Lower leg skin (tissue), 4 donors: ENCODE measurements around the gene CLASRP. TPM values are rescaled to one million over a fixed set of nuclear protein-coding genes. Genes with fewer than 3 reads are reported as not detected.

ENCODE experiments used
- DNase-seq, 2 donors: peaks; one replicate each; pipeline ENCODE4 v3.0.0-alpha.2; 2019; ENCODE audit warnings: low spot score in 2 of 2
- H3K4me3 ChIP-seq: fragments of 200-600 bp; sonication (generic); 2 replicates; pipeline ENCODE4 v1.5.1; 2017; ENCODE audit warnings: mild to moderate bottlenecking, low read depth; ENCODE audit not compliant: poor library complexity, severe bottlenecking
- POLR2A ChIP-seq, 2 donors: fragments of 450-650 bp; IDR thresholded peaks; one replicate each; pipeline ENCODE4 v1.6.1; 2016 to 2017; ENCODE audit warnings: antibody characterized with exemption in 2 of 2, mild to moderate bottlenecking in 1 of 2, moderate library complexity in 1 of 2
- WGBS, 2 donors: methylation state at CpG; one replicate each; pipeline ENCODE4 v1.1.5; 2018; 5-methylcytosine and 5-hydroxymethylcytosine counted together
- intact Hi-C: fragments of 100-400 bp; cut with DNase I; formaldehyde crosslinking; loops from one replicate; pipeline ENCODE4 v1.15.0; 2023; ENCODE audit warnings: low total_unique reads
- total RNA-seq, 4 donors: library from RNA; depleted of rRNA; stranded (reverse); fragments of >200 nt; gene quantifications; one replicate each; pipeline ENCODE4 v1.1.0, GENCODE V29; 2016
- TF ChIP-seq, protein P1 (sequence below), 3 donors: fragments of 450-650 bp; IDR thresholded peaks; one replicate each; pipeline ENCODE4 v1.5.1; 2016; ENCODE audit warnings: antibody characterized with exemption in 3 of 3, mild to moderate bottlenecking in 3 of 3, moderate library complexity in 2 of 3

The CLASRP gene
- total RNA-seq, 4 donors from 2014 or later: 59.9 to 207 (median 128) TPM

DNA sequence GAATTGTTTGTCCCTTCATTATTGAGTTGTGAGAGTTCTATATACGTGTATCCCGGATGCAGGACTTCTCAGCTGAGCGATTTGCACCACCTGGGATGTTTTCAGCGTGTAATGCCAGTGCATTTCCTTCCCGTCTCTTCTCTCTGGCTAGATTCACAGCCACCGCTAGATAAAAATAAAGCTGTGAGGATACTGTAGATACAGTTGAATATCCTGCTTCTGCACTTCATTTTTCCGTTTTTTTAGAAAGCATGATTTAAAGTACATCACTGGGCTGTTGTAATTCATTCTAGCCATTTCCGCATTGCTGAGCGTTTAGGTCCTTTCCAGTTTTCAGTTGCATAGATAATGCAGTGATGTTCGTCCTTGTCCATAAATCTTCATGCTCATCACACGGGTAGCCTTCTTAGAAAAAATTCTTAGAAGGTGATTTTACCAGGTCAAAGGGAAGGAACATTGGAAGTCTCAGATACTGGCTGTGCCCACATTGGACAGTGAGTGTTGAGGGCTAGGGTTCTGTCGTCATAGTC is 68.8 kb downstream of the CLASRP start:
- TF ChIP-seq, protein P1, sequence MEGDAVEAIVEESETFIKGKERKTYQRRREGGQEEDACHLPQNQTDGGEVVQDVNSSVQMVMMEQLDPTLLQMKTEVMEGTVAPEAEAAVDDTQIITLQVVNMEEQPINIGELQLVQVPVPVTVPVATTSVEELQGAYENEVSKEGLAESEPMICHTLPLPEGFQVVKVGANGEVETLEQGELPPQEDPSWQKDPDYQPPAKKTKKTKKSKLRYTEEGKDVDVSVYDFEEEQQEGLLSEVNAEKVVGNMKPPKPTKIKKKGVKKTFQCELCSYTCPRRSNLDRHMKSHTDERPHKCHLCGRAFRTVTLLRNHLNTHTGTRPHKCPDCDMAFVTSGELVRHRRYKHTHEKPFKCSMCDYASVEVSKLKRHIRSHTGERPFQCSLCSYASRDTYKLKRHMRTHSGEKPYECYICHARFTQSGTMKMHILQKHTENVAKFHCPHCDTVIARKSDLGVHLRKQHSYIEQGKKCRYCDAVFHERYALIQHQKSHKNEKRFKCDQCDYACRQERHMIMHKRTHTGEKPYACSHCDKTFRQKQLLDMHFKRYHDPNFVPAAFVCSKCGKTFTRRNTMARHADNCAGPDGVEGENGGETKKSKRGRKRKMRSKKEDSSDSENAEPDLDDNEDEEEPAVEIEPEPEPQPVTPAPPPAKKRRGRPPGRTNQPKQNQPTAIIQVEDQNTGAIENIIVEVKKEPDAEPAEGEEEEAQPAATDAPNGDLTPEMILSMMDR (IDR thresholded peaks at IDR 0.05): no peak
- no peak for TF ChIP-seq POLR2A (IDR thresholded peaks at IDR 0.05)
- intact Hi-C loops: no loop called here
- no peak overlapping the region for H3K4me3 ChIP-seq
- DNase-seq: no peak
- WGBS, 2 donors: 80 to 81% methylated on average over 12 of the region's 12 CpGs

DNA sequence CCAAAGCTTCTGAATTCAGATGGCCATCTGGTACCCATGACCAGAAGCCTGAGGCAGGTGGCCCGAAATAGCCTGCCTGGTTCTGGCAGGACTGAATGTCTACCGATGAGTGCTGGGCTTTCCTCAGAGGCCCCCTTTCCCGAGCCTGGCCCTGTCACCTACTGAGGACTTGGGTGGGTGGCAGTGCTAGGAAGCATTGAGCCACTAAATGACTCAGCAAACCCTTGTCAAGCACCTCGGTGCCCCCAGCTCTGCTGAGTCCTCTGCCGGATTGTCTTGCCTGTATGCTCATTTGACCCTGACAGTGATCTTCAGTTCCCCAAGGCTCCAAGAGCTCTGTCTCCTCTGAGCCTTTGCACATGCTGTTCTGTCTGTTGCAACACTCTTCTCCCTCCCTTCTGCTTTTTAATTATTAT is 72.0 kb downstream of the CLASRP start:
- DNase-seq: no peak
- intact Hi-C loops: no loop called here
- TF ChIP-seq, protein P1 (IDR thresholded peaks at IDR 0.05): no peak
- TF ChIP-seq POLR2A (IDR thresholded peaks at IDR 0.05): no peak
- no peak overlapping the region for H3K4me3 ChIP-seq
- WGBS, 2 donors: 74 to 76% methylated on average over 5 of the region's 5 CpGs

DNA sequence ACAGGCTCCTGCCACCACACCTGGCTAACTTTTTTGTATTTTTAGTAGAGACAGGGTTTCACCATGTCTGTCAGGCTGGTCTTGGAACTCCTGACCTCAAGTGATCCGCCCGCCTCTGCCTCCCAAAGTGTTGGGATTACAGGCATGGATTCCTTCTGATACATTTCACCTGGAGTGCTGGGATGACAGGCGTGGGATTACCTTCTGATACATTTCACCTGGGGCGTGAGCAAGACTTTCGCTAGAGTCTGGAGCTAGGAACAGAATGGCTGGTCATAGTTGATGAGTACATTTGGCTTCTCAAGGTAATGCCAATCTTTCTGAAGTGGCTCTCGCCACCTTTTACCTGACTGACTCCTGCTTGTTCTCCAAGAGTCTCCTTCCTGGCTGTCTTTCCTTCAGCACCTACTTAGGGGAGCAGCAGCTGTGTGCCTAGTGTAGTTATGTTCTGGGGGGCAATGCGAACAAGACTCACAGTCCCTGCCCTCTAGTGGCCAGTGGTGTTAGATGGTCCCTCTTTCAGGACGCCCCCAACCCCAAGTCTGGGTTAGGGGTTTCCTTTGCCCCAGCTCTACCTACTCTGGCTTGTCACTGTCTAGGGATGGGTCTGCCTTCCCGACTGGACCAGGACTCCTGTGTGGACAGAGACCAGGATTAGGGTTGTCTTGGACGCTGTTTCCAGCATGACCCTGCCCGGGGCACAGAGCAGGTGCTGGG is 73.4 kb downstream of the CLASRP start:
- no peak overlapping the region for H3K4me3 ChIP-seq
- intact Hi-C loops: no loop called here
- no peak for DNase-seq
- no peak for TF ChIP-seq POLR2A (IDR thresholded peaks at IDR 0.05)
- TF ChIP-seq, protein P1 (IDR thresholded peaks at IDR 0.05): no peak
- 90 to 94% methylated on average over 11 of the region's 11 CpGs for WGBS, 2 donors

DNA sequence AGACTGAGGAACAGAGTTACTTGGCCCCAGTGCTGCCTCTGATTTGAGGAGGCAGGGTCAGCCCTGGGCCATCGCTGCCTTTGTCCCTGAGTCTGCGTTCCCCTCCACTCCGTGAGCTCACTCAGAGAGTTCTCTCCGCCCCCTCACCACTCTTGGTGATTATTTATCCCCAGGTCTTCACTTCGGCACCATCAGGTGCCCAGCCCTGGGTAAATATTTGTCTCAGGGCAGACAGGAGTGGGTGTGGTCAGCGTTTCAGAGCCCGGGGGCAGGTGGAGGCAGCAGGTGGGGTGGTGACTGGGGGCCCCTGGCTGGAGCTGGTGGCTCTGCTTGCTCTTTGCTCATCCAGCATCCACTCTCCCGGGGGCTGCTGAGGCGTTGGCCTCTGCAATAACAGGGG is 74.8 kb downstream of the CLASRP start:
- intact Hi-C loops: no loop called here
- WGBS, 2 donors: 56 to 65% methylated on average over 9 of the region's 9 CpGs
- DNase-seq: no peak
- H3K4me3 ChIP-seq: no peak overlapping the region
- TF ChIP-seq, protein P1 (IDR thresholded peaks at IDR 0.05): no peak
- no peak for TF ChIP-seq POLR2A (IDR thresholded peaks at IDR 0.05)

DNA sequence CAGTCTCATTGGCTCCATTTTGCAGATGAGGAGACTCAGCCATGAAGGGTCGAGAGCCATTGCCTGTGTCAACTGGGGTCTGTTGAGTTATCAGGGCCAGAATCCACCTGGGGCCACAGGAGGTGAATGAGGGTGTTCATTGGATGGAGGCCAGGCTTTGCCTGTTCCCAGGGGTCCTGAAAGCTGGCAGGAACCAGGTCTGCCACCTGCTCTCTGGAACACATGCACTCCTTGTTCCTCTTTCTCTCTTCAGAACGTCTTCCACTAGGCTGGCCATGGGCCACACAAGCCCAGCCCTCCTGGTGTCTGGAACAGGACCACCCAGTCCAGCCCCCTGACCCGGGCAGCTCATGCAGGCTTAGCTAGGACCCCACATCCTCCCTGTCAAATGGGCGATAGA is 75.3 kb downstream of the CLASRP start:
- no peak for TF ChIP-seq POLR2A (IDR thresholded peaks at IDR 0.05)
- TF ChIP-seq, protein P1 (IDR thresholded peaks at IDR 0.05): no peak
- 76% methylated on average over 4 of the region's 4 CpGs for WGBS, 2 donors
- DNase-seq: no peak
- intact Hi-C loops: no loop called here
- H3K4me3 ChIP-seq: no peak overlapping the region
